Measurements from ENCODE around the gene CCDC28B.

CCDC28B gene

GRCh38 chr1:32223683-32224082, 23.3 kb downstream of the CCDC28B start:
- no peak for DNase-seq

GRCh38 chr1:32224285-32224684, 23.9 kb downstream of the CCDC28B start:
- DNase-seq: no peak

- no peak for DNase-seq
These were observed 28.4 kb downstream of the CCDC28B start for GRCh38 chr1:32228771-32229170.

- DNase-seq: no peak
These were observed 31.5 kb downstream of the CCDC28B start for GRCh38 chr1:32231843-32232432.

- no peak for DNase-seq
These were observed 32.3 kb downstream of the CCDC28B start for GRCh38 chr1:32232558-32233304.

- no peak for DNase-seq
These were observed 34.4 kb downstream of the CCDC28B start for GRCh38 chr1:32234792-32235191.

GRCh38 chr1:32239337-32239736, 38.9 kb downstream of the CCDC28B start:
- DNase-seq: no peak

GRCh38 chr1:32239790-32240139, 39.4 kb downstream of the CCDC28B start:
- DNase-seq: no peak

GRCh38 chr1:32240140-32240951, 40.0 kb downstream of the CCDC28B start:
- no peak for DNase-seq

GRCh38 chr1:32241001-32241763, 40.8 kb downstream of the CCDC28B start:
- DNase-seq: no peak

GRCh38 chr1:32242341-32242851, 42.0 kb downstream of the CCDC28B start:
- DNase-seq: no peak

GRCh38 chr1:32246888-32247273, 46.5 kb downstream of the CCDC28B start, which contains the start of gene FAM167B:
Gene FAM167B (plus strand): TSS chr1:32247222. CDS start chr1:32247422, 200 bp downstream.
- DNase-seq: peak; percentile 74

GRCh38 chr1:32247452-32247851, 47.1 kb downstream of the CCDC28B start:
- DNase-seq: no peak

- DNase-seq: peak; percentile 80
These were observed 47.8 kb downstream of the CCDC28B start for GRCh38 chr1:32247983-32248889.

GRCh38 chr1:32249831-32250525, 49.6 kb downstream of the CCDC28B start:
- DNase-seq: no peak

- no peak for DNase-seq
These were observed 50.7 kb downstream of the CCDC28B start, which contains the start of gene LCK for GRCh38 chr1:32250893-32251716. Gene LCK (plus strand): TSS chr1:32251265. CDS start chr1:32274330, 23,065 bp downstream.

Data from NCI-H226 (cell line).